Measurements from ENCODE around the gene IFNA21. TPM values are rescaled to one million over a fixed set of nuclear protein-coding genes. Genes with fewer than 3 reads are reported as not detected.
"Not testable (repeated sequence)": the region's sequence is repeated elsewhere in the genome, so short reads cannot be mapped to it uniquely, and the experiment has no call there.

Gene IFNA21
- not detected in 2 replicates for total RNA-seq (2014; rRNA removed; shearing (Covaris generic))

GRCh38 chr9:21166560-21166959 is at the start of gene IFNA21:
IFNA21 (minus strand) TSS chr9:21166660; CDS start chr9:21166612, 48 bp downstream.
- DNase-seq (ENCODE audit: low spot score); in situ Hi-C loops (cut with HindIII; ENCODE audit: low sequenced_read_pairs): not testable (repeated sequence)

GRCh38 chr9:21213411-21214326 is 47.2 kb upstream of the IFNA21 start:
- in situ Hi-C loops (cut with HindIII; ENCODE audit: low sequenced_read_pairs): not testable (repeated sequence)

GRCh38 chr9:21212160-21212559 is 45.7 kb upstream of the IFNA21 start:
- DNase-seq (ENCODE audit: low spot score); in situ Hi-C loops (cut with HindIII; ENCODE audit: low sequenced_read_pairs): not testable (repeated sequence)

More at GRCh38 chr9:21213411-21214326, 47.2 kb upstream of the IFNA21 start:
- DNase-seq (ENCODE audit: low spot score): not testable (repeated sequence)

GRCh38 chr9:21210782-21211181 is 44.3 kb upstream of the IFNA21 start:
- DNase-seq (ENCODE audit: low spot score); in situ Hi-C loops (cut with HindIII; ENCODE audit: low sequenced_read_pairs): not testable (repeated sequence)

- no peak for DNase-seq (ENCODE audit: low spot score)
- in situ Hi-C loops (cut with HindIII; ENCODE audit: low sequenced_read_pairs): no loop called here
Measured at GRCh38 chr9:21210311-21210710, 43.9 kb upstream of the IFNA21 start.

GRCh38 chr9:21207043-21207442 is 40.6 kb upstream of the IFNA21 start, which contains the start of gene IFNA10:
IFNA10 (minus strand) TSS chr9:21207143; CDS start chr9:21207097, 46 bp downstream.
- in situ Hi-C loops (cut with HindIII; ENCODE audit: low sequenced_read_pairs); DNase-seq (ENCODE audit: low spot score): not testable (repeated sequence)

- in situ Hi-C loops (cut with HindIII; ENCODE audit: low sequenced_read_pairs): no loop called here
- DNase-seq (ENCODE audit: low spot score): no peak
Measured at GRCh38 chr9:21205204-21205603, 38.7 kb upstream of the IFNA21 start.

GRCh38 chr9:21202105-21202504 is 35.6 kb upstream of the IFNA21 start, which contains the start of gene IFNA7:
IFNA7 (minus strand) TSS chr9:21202205; CDS start chr9:21202165, 40 bp downstream.
- DNase-seq (ENCODE audit: low spot score); in situ Hi-C loops (cut with HindIII; ENCODE audit: low sequenced_read_pairs): not testable (repeated sequence)

GRCh38 chr9:21194867-21195776 is 28.7 kb upstream of the IFNA21 start:
- peak; percentile 10 for DNase-seq (ENCODE audit: low spot score)
- in situ Hi-C loops (cut with HindIII; ENCODE audit: low sequenced_read_pairs): not testable (repeated sequence)

GRCh38 chr9:21187487-21187886 is 21.0 kb upstream of the IFNA21 start, which contains the start of gene IFNA4:
IFNA4 (minus strand) TSS chr9:21187587; CDS start chr9:21187531, 56 bp downstream.
- in situ Hi-C loops (cut with HindIII; ENCODE audit: low sequenced_read_pairs); DNase-seq (ENCODE audit: low spot score): not testable (repeated sequence)

GRCh38 chr9:21182810-21183736 is 16.6 kb upstream of the IFNA21 start:
- in situ Hi-C loops (cut with HindIII; ENCODE audit: low sequenced_read_pairs); DNase-seq (ENCODE audit: low spot score): not testable (repeated sequence)

GRCh38 chr9:21174671-21175070 is 8.2 kb upstream of the IFNA21 start:
- in situ Hi-C loops (cut with HindIII; ENCODE audit: low sequenced_read_pairs): no loop called here
- DNase-seq (ENCODE audit: low spot score): no peak

- in situ Hi-C loops (cut with HindIII; ENCODE audit: low sequenced_read_pairs): no loop called here
- DNase-seq (ENCODE audit: low spot score): no peak
Measured at GRCh38 chr9:21172156-21172555, 5.7 kb upstream of the IFNA21 start.

- no peak for DNase-seq (ENCODE audit: low spot score)
- in situ Hi-C loops (cut with HindIII; ENCODE audit: low sequenced_read_pairs): no loop called here
Measured at GRCh38 chr9:21171351-21171750, 4.9 kb upstream of the IFNA21 start.

- in situ Hi-C loops (cut with HindIII; ENCODE audit: low sequenced_read_pairs): no loop called here
- no peak for DNase-seq (ENCODE audit: low spot score)
Measured at GRCh38 chr9:21165516-21165915, 944 bp downstream of the IFNA21 start.

- no peak for DNase-seq (ENCODE audit: low spot score)
- in situ Hi-C loops (cut with HindIII; ENCODE audit: low sequenced_read_pairs): no loop called here
Measured at GRCh38 chr9:21160178-21160577, 6.3 kb downstream of the IFNA21 start.

GRCh38 chr9:21155501-21155900 is 11.0 kb downstream of the IFNA21 start:
- in situ Hi-C loops (cut with HindIII; ENCODE audit: low sequenced_read_pairs): no loop called here
- DNase-seq (ENCODE audit: low spot score): no peak

GRCh38 chr9:21154018-21154608 is 12.3 kb downstream of the IFNA21 start:
- in situ Hi-C loops (cut with HindIII; ENCODE audit: low sequenced_read_pairs): no loop called here
- DNase-seq (ENCODE audit: low spot score): peak; percentile 23
